GM18868 (cell line): ENCODE measurements around the gene FAM149B1.

ENCODE experiments used
- ATAC-seq: cut with Tn5 transposase; IDR thresholded peaks from one replicate; pipeline ENCODE4 v1.9.1; 2021; ENCODE audit warnings: mild to moderate bottlenecking, moderate library complexity; ENCODE audit not compliant: unreplicated experiment

FAM149B1 gene

DNA sequence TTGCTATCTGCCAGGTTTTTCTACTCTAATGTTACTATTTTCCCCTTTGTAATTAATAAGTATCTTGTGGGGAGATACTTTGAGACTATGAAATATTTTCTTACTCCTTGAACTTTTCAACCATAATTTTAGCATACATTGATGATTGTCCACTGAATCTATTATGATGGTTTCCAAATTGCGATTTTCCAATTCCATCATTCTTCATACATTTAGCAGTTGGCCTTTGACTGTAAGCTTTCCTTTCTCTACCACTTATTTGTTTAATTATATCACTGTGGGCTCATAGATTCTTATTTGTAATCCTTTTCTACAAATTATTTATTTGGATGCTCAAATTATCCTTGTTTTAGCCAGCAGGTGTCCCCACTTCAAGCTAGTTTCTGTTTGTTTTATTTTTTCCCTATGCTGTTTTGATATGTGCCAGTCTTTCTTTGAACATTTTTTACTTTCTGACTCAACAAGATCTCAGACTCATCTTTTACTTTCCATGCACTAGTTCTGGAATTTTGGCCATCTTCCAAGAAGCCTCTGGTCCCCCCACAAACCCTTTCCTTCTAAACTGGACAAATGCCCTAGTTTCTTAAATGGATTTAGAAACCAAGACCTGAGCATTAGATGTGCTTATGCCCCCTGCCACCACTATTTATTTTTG is 95.9 kb downstream of the FAM149B1 start:
- no peak for ATAC-seq

DNA sequence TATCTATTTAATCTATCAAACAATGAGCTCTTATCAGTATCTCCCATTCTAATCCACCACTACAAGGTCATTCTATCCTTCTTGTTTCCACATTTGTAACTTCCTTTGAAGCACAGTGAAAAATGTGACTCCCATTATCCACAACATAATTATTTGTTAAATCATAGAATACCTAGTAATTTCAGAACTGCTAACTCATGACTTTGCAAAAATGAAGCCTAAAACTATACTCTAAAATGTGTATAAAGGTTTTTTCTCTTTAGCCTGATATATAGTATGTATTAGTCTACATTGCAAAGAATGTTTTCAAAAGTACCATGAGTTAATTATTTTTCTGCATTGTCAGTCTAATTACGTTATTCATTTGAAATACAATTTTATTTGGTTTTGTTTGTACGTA is 96.5 kb downstream of the FAM149B1 start:
- ATAC-seq = no peak

DNA sequence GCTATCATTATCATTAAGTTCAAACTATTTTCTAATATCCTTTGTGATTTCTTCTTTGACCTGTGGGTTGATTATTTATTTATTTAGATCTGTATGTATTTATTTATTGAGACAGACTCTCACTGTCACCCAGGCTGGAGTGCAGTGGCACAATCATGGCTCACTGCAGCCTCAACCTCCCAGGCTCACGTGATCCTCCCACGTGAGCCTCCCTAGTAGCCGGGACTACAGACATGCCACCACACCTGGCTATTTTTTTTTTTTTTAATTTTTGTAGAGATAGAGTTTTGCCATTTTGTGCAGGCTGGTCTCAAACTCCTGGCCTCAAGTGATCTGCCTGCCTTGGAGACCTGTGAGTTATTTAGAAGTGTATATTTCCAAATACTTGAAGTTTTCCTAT is 113.2 kb downstream of the FAM149B1 start:
- no peak for ATAC-seq

DNA sequence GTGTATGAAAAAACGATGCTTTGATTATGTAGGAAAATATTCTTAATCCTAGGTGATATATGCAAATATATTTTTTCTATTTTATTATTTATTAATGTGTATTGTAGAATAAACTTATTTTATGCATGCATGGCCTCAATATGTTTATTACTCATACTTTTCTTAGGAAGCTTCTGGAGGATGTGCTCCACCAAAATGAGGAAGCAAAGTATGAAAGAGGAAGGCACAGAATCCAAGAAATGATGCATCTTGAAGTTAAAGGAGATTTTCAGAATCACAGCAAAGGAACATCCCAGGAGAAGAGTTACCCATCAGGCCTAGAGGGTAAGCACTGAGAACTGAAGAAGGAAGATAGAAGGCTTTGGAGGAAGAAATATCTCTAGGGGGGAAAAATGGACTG is 119.5 kb downstream of the FAM149B1 start:
- ATAC-seq = no peak

DNA sequence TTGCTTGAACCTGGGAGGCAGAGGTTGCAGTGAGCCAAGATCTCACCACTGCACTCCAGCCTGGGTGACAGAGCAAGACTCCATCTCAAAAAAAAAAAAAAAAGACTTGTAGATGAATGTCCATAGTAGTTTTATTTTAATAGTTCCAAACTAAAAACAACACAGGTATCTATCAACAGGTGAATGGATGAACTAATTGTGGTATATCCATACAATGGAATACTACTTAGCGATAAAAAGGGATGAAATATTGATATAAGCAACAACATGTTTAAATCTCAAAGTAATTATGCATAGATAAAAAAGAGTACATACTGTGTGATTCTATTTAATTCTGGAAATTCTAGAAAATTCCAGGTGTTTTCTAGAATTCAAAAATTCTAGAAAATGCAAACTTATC is 122.0 kb downstream of the FAM149B1 start:
- ATAC-seq = no peak

DNA sequence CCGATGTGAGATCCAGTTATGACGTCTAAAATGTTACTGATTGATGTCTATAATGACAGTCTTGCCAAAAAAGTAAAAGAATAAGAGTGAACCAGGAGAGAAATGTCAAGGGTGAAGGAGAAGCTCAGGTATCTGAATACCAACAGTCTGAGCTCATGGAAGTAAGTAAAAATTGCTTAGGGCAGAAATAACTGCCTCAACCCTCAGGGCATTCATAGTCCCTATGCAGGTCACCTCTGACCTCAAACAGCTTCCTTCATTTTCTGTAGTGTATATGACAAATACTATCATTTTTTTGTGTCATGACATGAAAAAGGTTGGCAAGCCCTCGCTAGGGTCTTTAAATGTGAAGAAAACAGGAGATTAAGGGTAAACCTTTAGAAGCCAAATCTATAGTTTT is 125.5 kb downstream of the FAM149B1 start:
- no peak for ATAC-seq
